Keratinocyte (primary cell): ENCODE measurements around the gene VEZT.

ENCODE experiments used
- EZH2 ChIP-seq: IDR thresholded peaks from one replicate; pipeline ENCODE4 v1.6.1; 2012; ENCODE audit warnings: inconsistent platforms, mild to moderate bottlenecking, low read length, moderate library complexity
- TF ChIP-seq, protein P1 (sequence below), 3 experiments: IDR thresholded peaks in 1 of 3; conservative IDR thresholded peaks in 1 of 3; optimal IDR thresholded peaks in 1 of 3; 2 replicates in 2 of 3; 3 replicates in 1 of 3; pipeline versions ENCODE3 to v1.5.1; 2011; ENCODE audit warnings: low read length in 3 of 3, mild to moderate bottlenecking in 3 of 3, moderate library complexity in 2 of 3, control low read depth in 1 of 3, inconsistent platforms in 1 of 3; ENCODE audit not compliant: insufficient read depth in 2 of 3; ENCODE audit errors: extremely low read depth in 1 of 3

DNA sequence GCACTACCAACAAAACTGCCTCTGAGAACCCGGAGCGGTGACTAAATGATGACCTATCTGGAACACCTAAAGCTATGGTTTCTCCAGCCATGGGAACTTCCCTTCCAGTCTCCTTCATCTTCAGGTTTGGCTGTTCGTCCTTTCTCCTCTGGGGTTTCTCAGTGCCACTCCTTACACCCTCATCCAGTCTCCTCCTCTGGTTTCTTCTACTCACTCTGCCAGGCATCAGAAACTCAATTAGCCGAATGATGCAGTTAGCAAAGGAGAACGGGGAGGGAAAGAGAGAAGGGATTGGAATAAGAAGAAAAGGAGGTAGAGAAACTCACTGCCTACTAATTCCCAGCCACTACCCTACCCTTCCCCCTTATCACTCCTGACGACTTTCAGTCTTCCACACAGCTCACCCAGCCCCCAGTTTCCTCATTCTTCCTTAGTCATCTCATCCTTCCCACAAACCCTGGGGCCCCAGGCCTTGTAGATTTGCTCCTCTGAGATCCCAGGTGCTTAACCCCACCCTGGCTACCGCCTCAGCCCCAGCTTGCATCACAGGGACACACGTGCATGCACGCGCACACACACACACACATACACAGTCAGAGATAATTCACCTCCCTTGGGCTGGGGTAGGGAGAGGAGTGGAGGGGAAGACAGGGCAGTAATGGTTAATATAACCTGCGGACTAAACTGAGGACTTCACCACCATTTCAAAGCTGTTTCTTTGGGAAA is 13.3 kb upstream of the VEZT start:
- TF ChIP-seq, protein P1, sequence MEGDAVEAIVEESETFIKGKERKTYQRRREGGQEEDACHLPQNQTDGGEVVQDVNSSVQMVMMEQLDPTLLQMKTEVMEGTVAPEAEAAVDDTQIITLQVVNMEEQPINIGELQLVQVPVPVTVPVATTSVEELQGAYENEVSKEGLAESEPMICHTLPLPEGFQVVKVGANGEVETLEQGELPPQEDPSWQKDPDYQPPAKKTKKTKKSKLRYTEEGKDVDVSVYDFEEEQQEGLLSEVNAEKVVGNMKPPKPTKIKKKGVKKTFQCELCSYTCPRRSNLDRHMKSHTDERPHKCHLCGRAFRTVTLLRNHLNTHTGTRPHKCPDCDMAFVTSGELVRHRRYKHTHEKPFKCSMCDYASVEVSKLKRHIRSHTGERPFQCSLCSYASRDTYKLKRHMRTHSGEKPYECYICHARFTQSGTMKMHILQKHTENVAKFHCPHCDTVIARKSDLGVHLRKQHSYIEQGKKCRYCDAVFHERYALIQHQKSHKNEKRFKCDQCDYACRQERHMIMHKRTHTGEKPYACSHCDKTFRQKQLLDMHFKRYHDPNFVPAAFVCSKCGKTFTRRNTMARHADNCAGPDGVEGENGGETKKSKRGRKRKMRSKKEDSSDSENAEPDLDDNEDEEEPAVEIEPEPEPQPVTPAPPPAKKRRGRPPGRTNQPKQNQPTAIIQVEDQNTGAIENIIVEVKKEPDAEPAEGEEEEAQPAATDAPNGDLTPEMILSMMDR (optimal IDR thresholded peaks at IDR 0.05 in 1 of 3, IDR thresholded peaks at IDR 0.05 in 1 of 3, conservative IDR thresholded peaks at IDR 0.05 in 1 of 3; ENCODE audit: extremely low read depth in 1 of 3, insufficient read depth in 2 of 3, low read length in 3 of 3), result no peak
- TF ChIP-seq EZH2, result no peak
